KMS-11 (cell line): ENCODE results near the gene PRAMEF27.
"Not testable (repeated sequence)": the region's sequence is repeated elsewhere in the genome, so short reads cannot be mapped to it uniquely, and the experiment has no call there.

Experiments used
- H2AFZ ChIP-seq: fragments of 200-600 bp; sonication (generic); 2 replicates; pipeline ENCODE4 v1.6.1; 2016; ENCODE audit warnings: antibody characterized with exemption, mixed run types, low read depth
- H3K27ac ChIP-seq: fragments of 200-600 bp; sonication (generic); 2 replicates; pipeline ENCODE4 v1.6.1; 2016; ENCODE audit warnings: mild to moderate bottlenecking, mixed run types
- H3K27me3 ChIP-seq: fragments of 200-600 bp; sonication (generic); 2 replicates; pipeline ENCODE4 v1.6.1; 2017; ENCODE audit warnings: mild to moderate bottlenecking, low read depth, mixed run types, moderate library complexity; ENCODE audit not compliant: insufficient read depth
- H3K36me3 ChIP-seq: fragments of 200-600 bp; sonication (generic); 2 replicates; pipeline ENCODE4 v1.6.1; 2017; ENCODE audit warnings: mild to moderate bottlenecking, mixed run types; ENCODE audit not compliant: insufficient read depth
- H3K4me1 ChIP-seq: fragments of 200-600 bp; sonication (generic); 2 replicates; pipeline ENCODE4 v1.6.1; 2016; ENCODE audit warnings: mild to moderate bottlenecking, low read depth, mixed run types; ENCODE audit not compliant: poor library complexity, severe bottlenecking
- H3K4me2 ChIP-seq: fragments of 200-600 bp; sonication (generic); 2 replicates; pipeline ENCODE4 v1.7.0; 2016; ENCODE audit warnings: mild to moderate bottlenecking, mixed run types
- H3K4me3 ChIP-seq: fragments of 200-600 bp; sonication (generic); IDR thresholded peaks from 2 replicates; pipeline ENCODE4 v1.6.1; 2017; ENCODE audit warnings: low read depth, low read length, mixed read lengths; ENCODE audit not compliant: insufficient read depth
- H3K79me2 ChIP-seq: fragments of 200-600 bp; sonication (generic); 2 replicates; pipeline ENCODE4 v1.6.1; 2016; ENCODE audit warnings: low read depth, mixed run types; ENCODE audit not compliant: insufficient read depth
- H3K9ac ChIP-seq: fragments of 200-600 bp; sonication (generic); 2 replicates; pipeline ENCODE4 v1.6.1; 2016; ENCODE audit warnings: mild to moderate bottlenecking, mixed run types
- H4K20me1 ChIP-seq: fragments of 200-600 bp; sonication (generic); 2 replicates; pipeline ENCODE4 v1.6.1; 2016; ENCODE audit warnings: mild to moderate bottlenecking, mixed run types; ENCODE audit not compliant: insufficient read depth

PRAMEF27 gene

GRCh38 chr1:13056475-13056874 is at the start of gene PRAMEF27:
Gene PRAMEF27 (minus strand): TSS chr1:13056575. CDS start chr1:13053659, 2,916 bp downstream.
- not testable (repeated sequence) for H3K9ac ChIP-seq, H3K4me2 ChIP-seq, H2AFZ ChIP-seq, H3K27ac ChIP-seq, H3K4me3 ChIP-seq, H3K4me1 ChIP-seq, H3K27me3 ChIP-seq, H3K36me3 ChIP-seq, H3K79me2 ChIP-seq, H4K20me1 ChIP-seq

GRCh38 chr1:13070474-13070873 is 14.1 kb upstream of the PRAMEF27 start, which contains the start of gene PRAMEF25:
Gene PRAMEF25 (plus strand): TSS chr1:13070774. CDS start chr1:13073694, 2,920 bp downstream.
- H3K27me3 ChIP-seq, H3K27ac ChIP-seq, H3K36me3 ChIP-seq, H3K4me2 ChIP-seq, H4K20me1 ChIP-seq, H3K79me2 ChIP-seq, H2AFZ ChIP-seq, H3K9ac ChIP-seq, H3K4me1 ChIP-seq, H3K4me3 ChIP-seq: not testable (repeated sequence)

- H3K4me3 ChIP-seq, H3K27ac ChIP-seq, H3K27me3 ChIP-seq, H3K36me3 ChIP-seq, H3K4me1 ChIP-seq, H3K9ac ChIP-seq, H4K20me1 ChIP-seq, H3K79me2 ChIP-seq, H3K4me2 ChIP-seq, H2AFZ ChIP-seq: not testable (repeated sequence)
Measured at GRCh38 chr1:13019846-13020245, 36.5 kb downstream of the PRAMEF27 start.

GRCh38 chr1:13011932-13012331 is 44.4 kb downstream of the PRAMEF27 start:
- H3K4me3 ChIP-seq, H3K4me2 ChIP-seq, H4K20me1 ChIP-seq, H3K27ac ChIP-seq, H3K79me2 ChIP-seq, H3K4me1 ChIP-seq, H3K27me3 ChIP-seq, H3K36me3 ChIP-seq, H2AFZ ChIP-seq, H3K9ac ChIP-seq: not testable (repeated sequence)

GRCh38 chr1:13009348-13009747 is 47.0 kb downstream of the PRAMEF27 start:
- not testable (repeated sequence) for H3K27ac ChIP-seq, H3K79me2 ChIP-seq, H3K27me3 ChIP-seq, H4K20me1 ChIP-seq, H3K4me2 ChIP-seq, H3K4me1 ChIP-seq, H2AFZ ChIP-seq, H3K4me3 ChIP-seq, H3K36me3 ChIP-seq, H3K9ac ChIP-seq

GRCh38 chr1:13005732-13006131 is 50.6 kb downstream of the PRAMEF27 start:
- not testable (repeated sequence) for H3K4me3 ChIP-seq, H3K27me3 ChIP-seq, H3K27ac ChIP-seq, H2AFZ ChIP-seq, H3K36me3 ChIP-seq, H4K20me1 ChIP-seq, H3K4me2 ChIP-seq, H3K79me2 ChIP-seq, H3K4me1 ChIP-seq, H3K9ac ChIP-seq
